HG03066 (cell line): ENCODE results near the gene ZNF385A.

Source experiments
- ATAC-seq: cut with Tn5 transposase; IDR thresholded peaks from one replicate; pipeline ENCODE4 v1.9.1; 2021; ENCODE audit warnings: low read depth; ENCODE audit not compliant: unreplicated experiment

ZNF385A gene

DNA sequence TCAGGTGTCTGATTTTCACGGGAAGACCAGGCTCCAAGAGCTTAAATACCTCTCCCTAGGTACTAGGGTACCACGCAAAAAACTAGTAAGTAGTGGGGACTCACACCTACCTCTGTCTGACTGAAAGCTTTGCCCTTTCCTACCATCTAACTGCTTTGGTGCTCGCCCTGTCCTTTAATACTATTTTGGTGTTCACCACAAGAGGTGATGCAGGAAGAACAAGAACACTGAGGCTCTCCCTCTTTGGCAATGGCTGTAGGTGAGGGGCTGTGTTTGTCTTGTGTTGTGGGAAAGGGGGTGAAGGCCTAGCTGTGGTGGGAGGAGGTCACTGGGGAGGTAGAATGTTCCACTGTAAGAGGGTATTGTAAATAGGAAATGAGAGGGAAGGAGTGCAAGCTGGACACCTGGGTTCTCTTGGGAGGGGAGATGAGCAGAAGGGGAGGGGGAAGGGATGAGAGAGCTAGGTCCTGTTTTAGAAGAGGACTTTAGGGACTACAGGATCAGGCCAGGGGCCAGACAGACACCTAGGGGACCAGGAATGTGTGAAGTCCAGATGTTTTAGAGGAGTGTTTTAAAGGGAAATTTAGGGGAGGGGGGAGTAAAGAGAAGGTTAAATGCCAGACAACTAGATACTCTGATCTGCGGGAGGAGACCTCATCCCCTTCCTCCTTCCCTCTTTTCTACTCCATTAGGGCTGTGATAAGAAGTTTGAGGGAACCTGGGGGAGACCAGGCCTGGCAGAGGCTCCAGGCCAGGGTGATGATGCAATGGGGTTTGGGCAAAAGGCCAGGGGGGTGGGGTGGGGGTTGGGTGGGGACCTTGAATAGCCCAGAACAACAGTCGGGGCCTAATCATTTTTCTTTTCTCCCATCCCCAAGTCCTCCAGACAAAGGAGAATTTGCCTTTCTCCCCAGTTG lies 32.4 kb upstream of the ZNF385A start:
- no peak for ATAC-seq

- no peak for ATAC-seq
Measured at GRCh38 chr12:54415221-54415929, 30.8 kb upstream of the ZNF385A start.

GRCh38 chr12:54413284-54414190 lies 29.0 kb upstream of the ZNF385A start:
- ATAC-seq: no peak

DNA sequence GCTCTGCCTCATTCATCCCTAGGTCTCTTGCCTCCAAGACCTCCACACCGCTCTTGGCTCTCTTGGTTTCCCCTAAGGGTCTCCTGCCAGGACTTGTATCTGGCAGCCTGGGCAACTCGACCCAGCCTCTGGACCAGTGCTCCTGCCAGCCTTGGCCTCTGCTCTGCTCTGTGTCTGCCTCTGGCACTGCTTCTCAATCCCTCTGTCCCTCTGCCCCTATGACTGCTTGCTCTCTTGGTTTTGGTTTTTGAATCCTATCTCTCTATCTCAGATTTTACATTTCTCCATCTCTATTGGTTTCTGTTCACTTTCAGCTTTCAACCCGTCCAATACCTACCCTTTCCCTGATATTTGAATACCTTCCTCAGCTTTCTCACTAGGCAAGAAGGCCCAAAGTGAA lies 28.3 kb upstream of the ZNF385A start:
- no peak for ATAC-seq

- no peak for ATAC-seq
Measured at GRCh38 chr12:54412348-54412747, 27.8 kb upstream of the ZNF385A start.

DNA sequence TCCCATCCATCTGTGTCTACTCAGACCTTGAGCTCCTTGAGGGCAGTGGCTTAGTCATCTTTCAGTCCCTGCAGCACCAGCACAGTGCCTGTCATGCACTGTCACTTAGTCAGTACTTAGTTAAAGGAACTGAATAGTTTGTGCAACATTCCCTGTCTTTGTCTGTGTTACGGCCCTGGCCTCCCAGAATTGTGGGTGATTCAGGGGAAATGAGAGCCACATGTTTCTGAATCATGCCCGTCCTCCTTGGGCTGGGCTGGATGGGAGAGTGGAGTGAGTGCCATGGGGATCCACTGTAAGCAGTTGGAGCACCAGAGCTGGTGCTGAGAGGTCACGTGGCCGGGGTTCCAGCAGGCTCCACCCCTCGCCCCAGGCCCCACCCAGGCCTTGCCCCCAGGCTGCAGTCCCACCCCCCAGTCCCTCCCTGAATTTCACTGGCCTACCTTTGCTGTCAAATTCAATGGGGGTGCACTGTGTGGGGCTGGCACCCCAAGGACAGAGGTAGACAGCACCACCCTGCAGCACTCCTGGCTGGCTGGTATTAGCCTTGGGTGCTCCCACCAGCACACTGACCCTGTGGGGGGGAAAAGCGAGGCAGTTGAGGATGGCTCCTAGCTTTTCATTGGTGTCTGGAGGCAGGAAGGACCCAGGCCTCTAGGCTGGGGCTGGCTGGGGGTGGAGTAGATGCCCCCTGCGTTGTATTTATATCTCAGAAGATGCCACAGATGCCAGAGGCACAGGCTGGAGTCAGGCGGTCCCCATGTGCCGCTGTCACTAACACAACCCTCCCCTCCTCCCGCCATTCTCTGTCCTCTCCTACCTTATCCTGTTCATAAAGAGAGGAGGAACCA lies 27.1 kb upstream of the ZNF385A start:
- no peak for ATAC-seq

DNA sequence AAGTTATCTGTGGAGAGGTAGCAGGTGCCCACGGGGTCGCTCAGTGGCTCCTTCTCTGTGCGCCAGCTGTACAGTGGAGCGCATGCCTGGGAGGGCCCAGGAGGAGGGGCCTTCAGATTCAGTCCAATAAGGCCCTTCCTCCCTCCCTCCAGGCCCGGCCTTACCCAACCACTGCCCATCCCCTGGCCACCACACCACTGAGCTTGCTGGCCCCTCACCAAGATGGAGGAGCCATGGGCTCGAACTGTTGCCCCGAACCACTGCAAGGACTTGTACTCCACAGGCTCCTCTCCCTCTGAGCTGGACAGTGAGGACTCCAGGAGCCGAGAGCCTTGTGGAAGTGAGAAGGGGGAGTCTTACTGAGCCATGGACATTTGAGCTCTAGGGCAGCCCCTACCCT lies 24.7 kb upstream of the ZNF385A start:
- ATAC-seq: no peak

DNA sequence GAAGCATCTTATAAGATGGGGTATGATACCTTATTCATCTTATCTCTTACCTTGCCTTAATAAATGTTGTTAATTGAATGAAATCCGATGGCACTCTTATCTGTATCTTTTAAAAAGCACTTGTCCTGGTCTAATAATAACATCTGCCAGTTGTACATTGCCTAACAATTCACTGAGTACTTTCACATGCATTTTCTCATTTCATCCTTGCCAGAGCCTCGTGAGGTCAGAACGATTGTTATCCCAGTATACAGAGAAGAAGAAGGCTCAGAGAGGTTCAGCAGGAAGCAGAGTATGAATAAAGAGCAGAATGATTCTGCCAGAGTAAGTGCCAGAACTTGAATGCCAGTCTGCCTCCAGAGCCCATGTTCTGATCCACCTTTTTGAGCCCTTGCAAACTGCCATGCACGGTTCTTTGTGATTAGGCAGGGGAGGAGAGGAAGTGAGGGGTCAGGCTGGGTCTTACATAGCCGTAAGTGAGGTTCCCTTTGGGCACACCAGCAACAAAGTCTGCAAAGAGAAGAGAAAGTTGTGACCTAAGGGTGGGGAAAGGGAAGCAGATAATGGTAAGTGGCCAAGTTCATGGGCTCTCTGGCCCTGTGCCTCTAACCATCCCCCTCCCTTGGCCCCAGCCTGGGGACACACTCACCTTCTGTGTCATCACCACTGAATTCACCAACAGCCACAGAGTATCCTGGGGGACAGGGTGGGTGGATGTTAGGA lies 22.8 kb upstream of the ZNF385A start:
- ATAC-seq: no peak

DNA sequence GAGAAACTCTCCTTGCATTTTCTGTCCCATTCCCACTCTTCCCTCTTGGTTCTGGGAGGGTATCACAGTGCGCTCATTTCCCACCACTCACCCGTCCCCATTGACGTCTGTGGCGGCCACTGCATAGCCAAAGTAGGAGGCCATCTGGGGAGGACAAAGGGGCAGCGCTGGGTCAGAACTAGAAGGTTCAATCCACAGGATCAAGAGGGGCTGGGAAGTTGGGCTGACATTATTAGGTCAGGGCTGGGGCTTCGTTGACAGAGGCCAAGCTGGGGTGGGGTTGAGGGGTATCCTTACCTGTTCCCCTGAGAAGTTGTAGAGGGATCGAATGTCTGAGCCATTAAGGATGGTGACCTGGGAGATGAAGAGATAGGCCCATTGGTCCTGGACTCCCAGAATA lies 21.0 kb upstream of the ZNF385A start:
- ATAC-seq: no peak

DNA sequence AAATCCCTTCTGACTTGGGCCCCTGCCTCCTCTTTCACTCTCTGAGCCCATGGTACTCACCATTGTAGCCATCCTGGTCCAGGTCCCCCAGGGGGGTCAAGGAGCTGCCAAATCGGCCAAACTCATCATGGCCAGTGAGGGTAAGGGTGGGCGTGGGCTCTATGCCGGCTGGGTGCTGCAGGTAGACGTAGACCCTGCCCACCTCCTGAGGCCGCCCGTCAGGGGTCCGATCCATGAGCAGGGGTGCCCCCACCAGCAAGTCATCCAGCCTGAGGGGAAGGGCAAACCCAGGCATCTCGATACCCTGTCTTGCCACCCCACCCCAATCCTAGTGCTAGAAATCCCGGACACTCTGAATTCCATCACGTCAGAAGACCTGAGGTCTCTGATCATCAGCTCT lies 20.6 kb upstream of the ZNF385A start:
- ATAC-seq: no peak

DNA sequence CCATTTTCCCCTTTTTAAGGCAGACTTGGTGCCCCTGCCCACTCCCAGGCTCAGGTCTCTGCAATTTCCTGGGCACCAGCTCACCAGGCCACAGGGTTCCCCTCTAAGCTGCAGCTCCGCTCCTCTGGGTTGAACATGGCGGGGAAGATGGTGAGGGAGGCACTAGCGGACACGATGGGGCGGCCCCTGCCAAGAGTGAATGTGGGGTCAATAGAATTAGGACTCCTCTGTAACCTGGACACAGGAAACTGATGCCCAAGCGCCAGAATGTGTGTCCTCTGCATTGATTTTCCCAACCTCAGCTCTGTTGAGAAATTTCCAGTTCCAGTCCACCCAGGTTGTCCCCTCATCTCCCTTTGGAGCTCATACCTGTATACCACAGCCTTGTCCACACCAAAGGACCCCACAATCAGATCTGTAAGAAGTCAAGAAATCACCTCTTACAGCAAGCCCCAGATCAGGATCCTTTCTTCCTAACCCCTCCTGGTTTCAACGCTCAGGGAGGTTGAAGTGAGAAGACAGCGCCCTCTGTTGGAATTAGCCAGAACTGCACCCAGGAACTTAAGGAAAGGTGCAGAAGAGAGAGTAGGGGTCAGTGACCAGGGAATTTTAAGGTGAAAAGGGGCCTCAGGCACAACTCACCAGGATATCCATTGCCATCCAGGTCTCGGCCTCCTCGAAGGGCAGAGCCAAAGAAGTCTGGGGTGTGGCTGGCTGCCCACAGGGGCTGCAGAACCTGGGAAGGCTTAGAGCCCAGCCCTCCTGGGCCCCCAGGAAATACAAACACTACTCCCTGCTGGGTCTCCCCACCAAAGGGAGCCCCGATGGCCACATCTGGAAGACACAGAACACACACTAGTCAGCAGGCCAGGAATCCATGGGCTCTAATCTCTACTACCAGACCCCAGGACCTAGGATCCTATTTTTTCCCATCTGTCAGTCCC lies 19.8 kb upstream of the ZNF385A start:
- ATAC-seq: no peak

GRCh38 chr12:54401119-54401518 lies 16.6 kb upstream of the ZNF385A start:
- ATAC-seq: no peak

DNA sequence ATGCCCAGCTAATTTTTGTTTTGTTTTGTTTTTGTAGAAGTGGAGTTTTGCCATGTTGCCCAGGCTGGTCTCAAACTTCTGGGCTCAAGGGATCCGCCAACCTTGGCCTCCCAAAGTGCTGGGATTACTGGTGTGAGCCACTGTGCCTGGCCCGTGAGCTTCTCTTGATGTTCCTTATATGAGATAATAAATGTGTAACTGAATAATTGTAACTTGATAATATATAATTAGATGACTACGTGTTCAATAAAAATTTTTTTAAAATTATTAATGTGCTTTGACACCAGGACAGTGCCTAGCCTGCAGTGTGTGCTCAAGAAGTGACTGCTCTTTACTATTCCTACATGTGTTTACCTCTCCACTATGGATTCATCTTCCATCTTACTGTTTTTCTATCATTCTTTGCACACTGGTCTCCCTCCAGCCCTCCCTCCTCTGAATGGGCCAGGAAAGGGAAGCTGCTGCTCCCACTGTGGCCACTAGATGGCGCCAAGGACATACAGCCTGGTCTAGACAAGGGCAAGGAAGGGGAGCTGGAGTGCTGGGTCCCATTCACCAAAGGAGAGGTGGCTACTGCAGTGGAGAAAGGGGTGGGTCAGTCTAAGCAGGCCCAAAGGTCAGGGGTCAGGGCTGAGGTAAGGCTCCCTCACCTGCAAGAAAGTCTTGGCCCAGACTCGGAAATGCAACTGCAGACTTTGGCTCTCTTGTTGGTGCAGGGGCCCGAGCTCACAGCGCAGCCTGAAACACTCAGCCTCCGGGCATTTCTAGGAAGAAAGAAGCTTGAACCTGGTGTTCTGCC lies 14.7 kb upstream of the ZNF385A start:
- no peak for ATAC-seq

- no peak for ATAC-seq
Measured at GRCh38 chr12:54398218-54398617, 13.7 kb upstream of the ZNF385A start.

- ATAC-seq: no peak
Measured at GRCh38 chr12:54397157-54397556, 12.6 kb upstream of the ZNF385A start.

DNA sequence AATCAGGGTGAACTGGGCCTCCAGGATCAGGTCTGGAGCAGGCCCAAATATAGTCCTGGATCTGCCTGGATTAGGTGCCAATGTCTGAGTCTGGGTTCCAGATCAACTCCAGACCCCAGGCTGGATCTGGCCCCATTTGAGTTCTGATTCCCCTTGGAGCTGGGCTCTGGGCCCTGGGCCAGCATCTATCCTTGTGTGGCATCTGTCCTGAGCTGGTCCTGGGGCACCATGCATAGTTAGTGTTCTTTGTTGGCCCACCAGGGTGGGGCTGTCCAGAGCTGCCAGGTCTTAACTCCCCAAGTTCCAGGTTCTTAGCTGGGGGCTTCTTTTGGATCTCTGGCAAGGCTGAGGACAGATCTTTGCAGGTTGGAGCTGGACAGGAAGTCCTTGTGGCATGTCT lies 11.0 kb upstream of the ZNF385A start:
- no peak for ATAC-seq

DNA sequence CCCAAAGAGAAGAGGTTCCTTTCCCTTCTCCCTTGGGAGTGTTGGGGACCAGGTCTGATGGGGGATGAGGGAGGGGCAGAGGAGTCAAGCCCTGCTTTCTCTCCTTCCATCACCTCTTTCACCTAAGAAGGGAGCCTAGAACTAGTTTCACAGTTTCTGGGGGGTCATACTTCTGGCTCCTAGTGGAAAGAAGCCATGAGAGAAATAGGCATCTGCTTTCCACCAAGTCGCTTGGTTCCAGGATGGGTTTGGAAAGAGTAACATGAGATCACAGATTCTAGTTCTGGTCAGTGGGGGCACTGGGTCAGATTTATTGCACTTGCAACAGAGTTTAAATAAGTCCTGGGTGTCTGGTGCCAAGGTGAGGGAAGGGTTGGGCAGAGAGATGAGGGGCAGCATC lies 10.5 kb upstream of the ZNF385A start:
- ATAC-seq: no peak
